CD4-positive, alpha-beta T cell (primary cell): ENCODE data around the gene CACNA1D. TPM values are rescaled to one million over a fixed set of nuclear protein-coding genes. Genes with fewer than 3 reads are reported as not detected.

Experiments
- ATAC-seq: fragments of 200-7000 bp; cut with Tn5 transposase; one replicate; pipeline ENCODE4 v1.10.0; 2022; ENCODE audit warnings: mild to moderate bottlenecking; ENCODE audit not compliant: poor library complexity
- CTCF ChIA-PET: fragments of 350-600 bp; sonication (Branson Sonifier 250); formaldehyde crosslinking; loops from one replicate; lab custom pipeline; 2021; ENCODE audit warnings: antibody characterized with exemption, inconsistent platforms; lab: Charles Lee
- POLR2A ChIA-PET: fragments of 350-600 bp; sonication (Branson Sonifier 250); formaldehyde crosslinking; loops from one replicate; lab custom pipeline; 2021; ENCODE audit warnings: antibody characterized with exemption, inconsistent platforms; lab: Charles Lee
- DNase-seq, 14 experiments: peaks; one replicate each; pipeline ENCODE4 v3.0.0-alpha.2; 2013 to 2020; ENCODE audit warnings: mixed read lengths in 2 of 14
- H3K27ac ChIP-seq, 2 donors: one replicate each; pipeline versions ENCODE4 v1.5.1 to v1.7.0; 2013; ENCODE audit warnings: low read length in 2 of 2, low read depth in 1 of 2, mild to moderate bottlenecking in 1 of 2
- H3K27me3 ChIP-seq, 2 experiments: 1 replicate in 1 of 2; 2 replicates in 1 of 2; pipeline versions ENCODE4 v1.6.1 to v1.7.0; 2013; ENCODE audit warnings: low read length in 2 of 2, control low read depth in 1 of 2, mild to moderate bottlenecking in 1 of 2, moderate library complexity in 1 of 2; ENCODE audit not compliant: insufficient read depth in 2 of 2, control insufficient read depth in 1 of 2
- H3K36me3 ChIP-seq: one replicate; pipeline ENCODE4 v1.6.1; 2013; ENCODE audit warnings: low read length, control low read depth; ENCODE audit not compliant: insufficient read depth
- H3K4me1 ChIP-seq: one replicate; pipeline ENCODE4 v1.6.1; 2013; ENCODE audit warnings: low read length, control low read depth; ENCODE audit not compliant: insufficient read depth
- H3K4me3 ChIP-seq: one replicate; pipeline ENCODE4 v1.5.1; 2013; ENCODE audit warnings: mild to moderate bottlenecking, low read length, moderate library complexity
- H3K9me3 ChIP-seq, 2 experiments: 1 replicate in 1 of 2; 2 replicates in 1 of 2; pipeline versions ENCODE4 v1.6.1 to v1.7.0; 2013; ENCODE audit warnings: low read length in 2 of 2, mild to moderate bottlenecking in 2 of 2, control low read depth in 1 of 2, moderate library complexity in 1 of 2; ENCODE audit not compliant: control insufficient read depth in 1 of 2, insufficient read depth in 1 of 2
- H3K27ac Mint-ChIP-seq: one replicate; pipeline ENCODE4 v1.8.0; 2020; ENCODE audit warnings: mixed read lengths
- H3K27me3 Mint-ChIP-seq: one replicate; pipeline ENCODE4 v1.8.0; 2021; ENCODE audit warnings: mixed read lengths
- H3K36me3 Mint-ChIP-seq: one replicate; pipeline ENCODE4 v1.8.0; 2021; ENCODE audit warnings: low read depth, mixed read lengths
- H3K4me1 Mint-ChIP-seq: one replicate; pipeline ENCODE4 v1.8.0; 2021; ENCODE audit warnings: low read depth, mixed read lengths
- H3K4me3 Mint-ChIP-seq: one replicate; pipeline ENCODE4 v1.8.0; 2020; ENCODE audit warnings: mild to moderate bottlenecking, mixed read lengths
- H3K9me3 Mint-ChIP-seq: one replicate; pipeline ENCODE4 v1.8.0; 2020; ENCODE audit warnings: mixed read lengths
- intact Hi-C, 2 experiments: fragments of 100-400 bp; cut with DNase I in 1 of 2; cut with micrococcal nuclease in 1 of 2; formaldehyde crosslinking; loops; one replicate each; pipeline versions ENCODE4 v1.15.1 to v1.9.0; 2023 to 2025; cut with DNase I, micrococcal nuclease
- total RNA-seq, 174 experiments: library from RNA in 2 of 174; stranded (reverse) in 2 of 174; gene quantifications; one replicate each; pipeline ENCODE4 v1.2.3 and lab custom pipeline; 2021 to 2026
- TF ChIP-seq, protein P1 (sequence below): fragments of 200-600 bp; IDR thresholded peaks from one replicate; pipeline ENCODE4 v1.8.0; 2022; ENCODE audit warnings: antibody characterized with exemption, mild to moderate bottlenecking

The CACNA1D gene
- total RNA-seq, 2 experiments from 2014 or later = not detected

DNA sequence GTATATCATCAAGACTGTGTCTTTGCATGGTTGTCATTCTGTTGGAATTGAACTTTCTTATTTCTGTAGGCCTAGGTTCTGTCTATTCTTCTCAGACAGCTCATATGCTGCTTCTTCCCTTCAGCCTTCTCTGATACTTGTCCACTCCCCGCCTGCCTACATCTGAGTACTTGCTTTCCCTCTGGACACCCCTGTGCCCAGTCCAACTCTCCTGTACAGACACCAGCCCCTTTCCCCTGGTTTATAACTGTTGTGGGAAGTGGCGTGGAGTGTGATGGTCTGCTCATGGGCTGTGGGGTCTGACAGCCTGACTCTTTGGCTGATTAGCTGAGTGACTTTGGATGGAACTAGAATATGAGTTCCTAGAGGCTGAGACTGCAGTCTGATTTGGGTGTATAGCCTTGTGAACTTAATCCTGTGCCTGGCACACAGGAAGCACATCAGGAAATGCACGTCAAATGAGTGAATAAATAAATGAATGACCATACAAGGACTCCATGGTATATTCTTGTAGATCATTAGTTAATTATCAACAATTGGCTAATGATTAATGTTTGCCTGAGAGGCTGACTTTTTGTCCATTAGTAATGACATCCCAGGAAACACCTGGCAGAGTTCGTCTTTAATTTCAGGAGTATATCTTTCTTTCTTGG lies 11.8 kb downstream of the CACNA1D start:
- Histone ChIP-seq H3K36me3 (no peaks in the 10 kb centered on the region), H3K27ac (no peak overlapping the region), H3K27me3 (peaks cover 6 to 8% of the 10 kb centered on the region in 2 experiments), H3K9me3 (no peaks in the 10 kb centered on the region), H3K4me3 (no peak overlapping the region), H3K4me1 (no peaks in the 10 kb centered on the region)
- Mint-ChIP-seq H3K4me3 (no peak overlapping the region), H3K27me3 (peaks cover 67% of the 10 kb centered on the region), H3K27ac (no peak overlapping the region), H3K9me3 (no peaks in the 10 kb centered on the region), H3K36me3 (no peaks in the 10 kb centered on the region), H3K4me1 (no peaks in the 10 kb centered on the region)
- TF ChIP-seq, protein P1, sequence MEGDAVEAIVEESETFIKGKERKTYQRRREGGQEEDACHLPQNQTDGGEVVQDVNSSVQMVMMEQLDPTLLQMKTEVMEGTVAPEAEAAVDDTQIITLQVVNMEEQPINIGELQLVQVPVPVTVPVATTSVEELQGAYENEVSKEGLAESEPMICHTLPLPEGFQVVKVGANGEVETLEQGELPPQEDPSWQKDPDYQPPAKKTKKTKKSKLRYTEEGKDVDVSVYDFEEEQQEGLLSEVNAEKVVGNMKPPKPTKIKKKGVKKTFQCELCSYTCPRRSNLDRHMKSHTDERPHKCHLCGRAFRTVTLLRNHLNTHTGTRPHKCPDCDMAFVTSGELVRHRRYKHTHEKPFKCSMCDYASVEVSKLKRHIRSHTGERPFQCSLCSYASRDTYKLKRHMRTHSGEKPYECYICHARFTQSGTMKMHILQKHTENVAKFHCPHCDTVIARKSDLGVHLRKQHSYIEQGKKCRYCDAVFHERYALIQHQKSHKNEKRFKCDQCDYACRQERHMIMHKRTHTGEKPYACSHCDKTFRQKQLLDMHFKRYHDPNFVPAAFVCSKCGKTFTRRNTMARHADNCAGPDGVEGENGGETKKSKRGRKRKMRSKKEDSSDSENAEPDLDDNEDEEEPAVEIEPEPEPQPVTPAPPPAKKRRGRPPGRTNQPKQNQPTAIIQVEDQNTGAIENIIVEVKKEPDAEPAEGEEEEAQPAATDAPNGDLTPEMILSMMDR = no peak
- ChIA-PET POLR2A (no interaction called here), CTCF (interaction anchor here (0.5 kb wide), 1 partner anchor 47 kb away, joined by 3 read pairs; no protein-coding TSS in a partner anchor)
- DNase-seq (no peak), ATAC-seq (no peak)
- intact Hi-C loops = no loop called here

DNA sequence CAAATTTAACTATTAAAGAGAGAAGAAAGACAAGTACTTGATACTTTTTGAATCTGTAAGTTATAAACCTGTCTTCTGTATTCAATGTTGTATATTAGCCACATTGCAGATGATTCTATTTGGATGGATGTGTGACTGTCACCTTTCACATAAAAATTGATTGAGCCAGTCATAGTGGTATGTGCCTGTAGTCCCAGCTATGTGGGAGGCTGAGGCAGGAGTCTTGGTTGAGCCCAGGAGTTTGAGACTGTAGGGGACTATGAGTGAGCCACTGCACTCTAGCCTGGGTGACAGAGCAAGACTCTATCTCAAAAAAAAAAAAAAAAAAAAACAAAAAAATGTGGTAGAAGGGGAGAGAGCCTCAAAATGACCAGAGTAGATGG lies 12.3 kb downstream of the CACNA1D start:
- intact Hi-C loops = no loop called here
- Histone ChIP-seq H3K4me3 (no peak overlapping the region), H3K27ac (no peak overlapping the region), H3K9me3 (no peaks in the 10 kb centered on the region), H3K27me3 (peaks cover 6 to 8% of the 10 kb centered on the region in 2 experiments), H3K36me3 (no peaks in the 10 kb centered on the region), H3K4me1 (no peaks in the 10 kb centered on the region)
- no peak for ATAC-seq
- ChIA-PET CTCF (no interaction called here), POLR2A (no interaction called here)
- Mint-ChIP-seq H3K27me3 (peaks cover 64% of the 10 kb centered on the region), H3K36me3 (no peaks in the 10 kb centered on the region), H3K27ac (no peak overlapping the region), H3K4me1 (no peaks in the 10 kb centered on the region), H3K9me3 (no peaks in the 10 kb centered on the region), H3K4me3 (no peak overlapping the region)
- TF ChIP-seq, protein P1 = no peak
- no peak for DNase-seq

DNA sequence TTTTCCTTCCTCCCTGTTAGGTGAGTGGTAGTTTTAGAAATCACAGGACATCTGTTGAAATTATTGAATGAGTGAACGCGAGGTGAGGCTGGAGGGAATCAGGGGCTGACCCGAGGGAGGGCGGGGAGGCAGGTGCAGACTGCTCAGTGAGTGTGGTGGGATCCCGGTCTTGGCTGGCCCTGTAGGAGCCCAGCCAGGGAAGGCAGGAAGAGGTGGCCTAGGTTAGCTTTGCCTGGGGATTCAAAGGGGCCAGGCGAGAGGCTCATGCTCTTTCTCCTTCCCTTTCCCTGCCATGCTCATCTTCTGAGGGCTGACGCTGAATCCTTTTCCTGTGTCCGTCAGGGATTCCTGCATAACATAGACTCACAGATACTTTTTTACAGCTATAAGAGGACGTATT lies 15.1 kb downstream of the CACNA1D start:
- H3K27ac Mint-ChIP-seq = no peak overlapping the region
- DNase-seq = no peak
- H3K9me3 ChIP-seq = no peaks in the 10 kb centered on the region
- H3K27me3 ChIP-seq = peaks cover 6 to 15% of the 10 kb centered on the region in 2 experiments
- no peak overlapping the region for H3K4me3 Mint-ChIP-seq
- intact Hi-C loops = no loop called here
- H3K27ac ChIP-seq = no peak overlapping the region
- H3K4me1 Mint-ChIP-seq = no peaks in the 10 kb centered on the region
- ChIA-PET CTCF (no interaction called here), POLR2A (no interaction called here)
- H3K27me3 Mint-ChIP-seq = peaks cover 62% of the 10 kb centered on the region
- H3K36me3 ChIP-seq = no peaks in the 10 kb centered on the region
- H3K9me3 Mint-ChIP-seq = no peaks in the 10 kb centered on the region
- H3K4me1 ChIP-seq = no peaks in the 10 kb centered on the region
- no peak overlapping the region for H3K4me3 ChIP-seq
- TF ChIP-seq, protein P1 = no peak
- no peak for ATAC-seq
- H3K36me3 Mint-ChIP-seq = no peaks in the 10 kb centered on the region
